ENCODE measurements around the gene CDC34. TPM values are rescaled to one million over a fixed set of nuclear protein-coding genes. Genes with fewer than 3 reads are reported as not detected.

The CDC34 gene
- total and polyA plus RNA-seq, 2 of the 8 experiments (the other 6 are each of a cell fraction or from before 2014, with no cell fraction given), result 95.9 to 129 TPM

DNA sequence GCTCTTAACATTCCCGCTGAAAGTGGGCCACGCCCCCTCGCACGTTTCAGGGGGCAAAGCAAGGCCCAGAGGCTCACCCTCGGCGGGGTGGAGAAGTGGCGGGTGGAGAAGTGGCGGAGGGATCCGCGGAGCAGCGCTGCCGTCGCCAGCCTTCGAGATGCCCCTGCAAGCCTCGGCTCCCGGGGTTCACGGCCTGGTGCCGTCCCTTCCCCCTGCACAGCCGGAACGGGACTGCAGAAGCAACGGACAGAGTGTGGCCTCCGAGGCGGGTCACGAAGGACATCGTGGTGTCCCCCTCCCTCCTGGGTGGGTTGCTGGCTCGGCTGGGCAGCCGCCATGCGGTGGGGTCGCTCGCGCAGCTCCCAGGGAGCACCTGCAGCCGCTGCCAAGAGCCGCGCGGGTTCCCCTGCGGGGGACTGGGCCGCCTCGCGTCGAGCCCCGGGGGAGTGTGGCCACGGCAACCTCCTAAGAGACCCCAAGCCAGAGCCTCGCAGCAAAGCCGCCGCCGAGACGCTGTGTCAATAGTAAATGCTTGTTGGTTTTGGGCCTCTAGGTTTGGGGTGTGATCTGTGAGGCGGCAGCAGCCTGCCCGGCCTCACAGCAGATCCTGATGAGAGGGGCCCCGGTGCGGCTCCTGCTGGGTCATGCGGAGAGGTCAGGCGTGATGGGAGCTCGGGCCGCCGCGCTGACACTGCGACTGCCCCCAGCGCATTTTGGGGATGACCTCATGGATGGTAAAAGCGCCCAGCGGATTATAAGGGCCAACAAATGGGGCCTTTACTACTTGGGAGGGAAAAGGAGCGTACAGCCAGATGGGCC is 18.8 kb upstream of the CDC34 start:
- Histone ChIP-seq H2BK15ac (ENCODE audit: low read length) (no peak overlapping the region), H4K8ac (ENCODE audit: extremely low read depth, insufficient read depth, low read length) (no peak overlapping the region), H3K18ac (ENCODE audit: extremely low read depth, low read length) (no peak overlapping the region; the same call in 1 of the 2 replicates), H3K23ac (ENCODE audit: insufficient read length) (no peak overlapping the region), H3K27me3 (replicated peaks in 1 of 4; ENCODE audit: control insufficient read depth in 3 of 4, extremely low read depth in 1 of 4, insufficient read depth in 3 of 4, low read length in 3 of 4) (no peaks in the 10 kb centered on the region), H2BK120ac (replicated peaks; ENCODE audit: low read depth, low read length) (no peak overlapping the region), H2BK5ac (ENCODE audit: low read depth, low read length) (no peak overlapping the region), H4K20me1 (replicated peaks in 1 of 2; ENCODE audit: control insufficient read depth in 1 of 2, insufficient read depth in 2 of 2, low read length in 2 of 2) (peaks cover 0 to 13% of the 10 kb centered on the region in 2 experiments), H4K5ac (ENCODE audit: insufficient read length, low read depth, low read length) (no peak overlapping the region), H3K79me1 (ENCODE audit: low read depth, low read length) (peaks cover 5% of the 10 kb centered on the region; the same call in 1 of the 2 replicates), H3K14ac (ENCODE audit: insufficient read length) (no peak overlapping the region), H2AFZ (ENCODE audit: low read length) (no peak overlapping the region), H3K4me3 (ENCODE audit: extremely low read depth in 1 of 4, insufficient read depth in 2 of 4, low read depth in 3 of 4, low read length in 4 of 4) (no peak overlapping the region), H2BK12ac (ENCODE audit: low read depth, low read length) (no peak overlapping the region; the same call in 1 of the 2 replicates), H3K4me1 (replicated peaks in 1 of 4; ENCODE audit: control insufficient read depth in 3 of 4, insufficient read depth in 4 of 4, low read length in 3 of 4) (peaks cover 0 to 14% (median 9%) of the 10 kb centered on the region in 4 experiments; a peak in 5 of 7 replicates), H4K91ac (replicated peaks; ENCODE audit: insufficient read length, low read length) (no peak overlapping the region), H3K36me3 (ENCODE audit: control insufficient read depth in 2 of 4, insufficient read depth in 4 of 4, low read length in 3 of 4) (peaks cover 0 to 6% (median 3%) of the 10 kb centered on the region in 4 experiments; a peak in 3 of 8 replicates), H3K56ac (replicated peaks; ENCODE audit: insufficient read length, low read depth, low read length) (no peak overlapping the region), H3K27ac (ENCODE audit: low read depth, low read length) (no peak overlapping the region), H3K4me2 (ENCODE audit: insufficient read depth in 1 of 2, low read depth in 2 of 2, low read length in 2 of 2) (no peak overlapping the region), H2AK5ac (ENCODE audit: low read depth, low read length) (peak overlapping the region; percentile 75; the same call in 1 of the 2 replicates), H2BK20ac (ENCODE audit: low read length) (no peak overlapping the region), H3K23me2 (ENCODE audit: low read depth, low read length) (peaks cover 8% of the 10 kb centered on the region; the same call in 1 of the 2 replicates), H3K4ac (replicated peaks; ENCODE audit: insufficient read length, low read depth, low read length) (no peak overlapping the region), H3K9me3 (ENCODE audit: insufficient read depth in 2 of 2, low read depth in 1 of 2, low read length in 1 of 2) (no peaks in the 10 kb centered on the region; a peak in 2 of 4 replicates), H3K79me2 (ENCODE audit: control insufficient read depth in 1 of 2, insufficient read depth in 2 of 2, low read length in 2 of 2) (no peaks in the 10 kb centered on the region), H3K9ac (replicated peaks in 1 of 4; ENCODE audit: extremely low read depth in 1 of 4, low read depth in 3 of 4, low read length in 3 of 4) (no peak overlapping the region)
- ChIA-PET CTCF (ENCODE audit: partially characterized antibody) (interaction anchor here (3.0 kb wide), 1 partner anchor 20 kb away, joined by 26 read pairs; the partner anchor contains the start of gene CDC34), POLR2A (ENCODE audit: partially characterized antibody) (interaction anchor here (0.9 kb wide), 1 partner anchor 57 kb away, joined by 4 read pairs; no protein-coding TSS in a partner anchor)
- FAIRE-seq, result no peak
- TF ChIP-seq POLR2AphosphoS5 (IDR thresholded peaks at IDR 0.05; ENCODE audit: low read depth, low read length) (no peak), KDM4A (IDR thresholded peaks at IDR 0.05; ENCODE audit: low read depth, low read length, severe bottlenecking) (no peak), CHD1 (IDR thresholded peaks at IDR 0.05; ENCODE audit: low read depth, low read length) (no peak), RAD21 (IDR thresholded peaks at IDR 0.05 in 1 of 2, conservative IDR thresholded peaks at IDR 0.05 in 1 of 2; ENCODE audit: low read depth in 2 of 2, low read length in 2 of 2) (no peak), EGR1 (IDR thresholded peaks at IDR 0.05; ENCODE audit: borderline replicate concordance, low read depth, low read length) (no peak)
- TF ChIP-seq, protein P1, sequence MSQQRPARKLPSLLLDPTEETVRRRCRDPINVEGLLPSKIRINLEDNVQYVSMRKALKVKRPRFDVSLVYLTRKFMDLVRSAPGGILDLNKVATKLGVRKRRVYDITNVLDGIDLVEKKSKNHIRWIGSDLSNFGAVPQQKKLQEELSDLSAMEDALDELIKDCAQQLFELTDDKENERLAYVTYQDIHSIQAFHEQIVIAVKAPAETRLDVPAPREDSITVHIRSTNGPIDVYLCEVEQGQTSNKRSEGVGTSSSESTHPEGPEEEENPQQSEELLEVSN (IDR thresholded peaks at IDR 0.05), result 0 out of 2 replicates have a peak, but pooled peaks have one; percentile 16
- 91% methylated on average over 53 of the region's 62 CpGs; no CpG with 5 or more reads in 1 of the 2 experiments for WGBS, 2 experiments (ENCODE audit: extremely low coverage in 1 of 2, insufficient coverage in 1 of 2, insufficient read length in 1 of 2, insufficient replicate concordance in 2 of 2, low coverage in 1 of 2, low lambda C conversion rate in 2 of 2, missing lambda C conversion rate in 1 of 2)
- DNase-seq (ENCODE audit: low read depth in 1 of 2, low spot score in 2 of 2), result peak in 1 of 2 experiments; percentile 59

Data from H1 (cell line).